Esophagus mucosa (tissue), 1 donor: ENCODE measurements around the gene HES3. TPM values are rescaled to one million over a fixed set of nuclear protein-coding genes. Genes with fewer than 3 reads are reported as not detected.

Source experiments
- ATAC-seq: fragments of 200-7000 bp; cut with Tn5 transposase; one replicate; pipeline ENCODE4 v1.9.1; 2020
- total RNA-seq: library from RNA; stranded (reverse); gene quantifications from one replicate; pipeline ENCODE4 v1.2.4, GENCODE V29; 2023
- donor health status: DM: yes; HTN: yes; CAD: no.

The HES3 gene
- total RNA-seq, 1 donor from 2014 or later: not detected

DNA sequence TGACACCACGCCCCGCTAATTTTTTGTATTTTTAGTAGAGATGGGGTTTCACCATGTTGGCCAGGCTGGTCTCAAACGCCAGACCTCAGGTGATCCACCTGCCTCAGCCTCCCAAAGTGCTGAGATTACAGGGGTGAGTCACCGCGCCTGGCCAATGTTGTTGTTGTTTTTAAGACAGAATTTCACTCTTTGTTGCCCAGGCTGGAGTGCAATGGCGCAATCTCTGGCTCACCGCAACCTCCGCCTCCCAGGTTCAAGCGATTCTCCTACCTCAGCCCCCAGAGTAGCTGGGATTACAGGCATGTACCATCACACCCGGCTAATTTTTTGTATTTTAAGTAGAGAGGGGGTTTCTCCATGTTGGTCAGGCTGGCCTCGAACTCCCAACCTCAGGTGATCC, 24.3 kb upstream of the HES3 start:
- ATAC-seq: peak; percentile 16

DNA sequence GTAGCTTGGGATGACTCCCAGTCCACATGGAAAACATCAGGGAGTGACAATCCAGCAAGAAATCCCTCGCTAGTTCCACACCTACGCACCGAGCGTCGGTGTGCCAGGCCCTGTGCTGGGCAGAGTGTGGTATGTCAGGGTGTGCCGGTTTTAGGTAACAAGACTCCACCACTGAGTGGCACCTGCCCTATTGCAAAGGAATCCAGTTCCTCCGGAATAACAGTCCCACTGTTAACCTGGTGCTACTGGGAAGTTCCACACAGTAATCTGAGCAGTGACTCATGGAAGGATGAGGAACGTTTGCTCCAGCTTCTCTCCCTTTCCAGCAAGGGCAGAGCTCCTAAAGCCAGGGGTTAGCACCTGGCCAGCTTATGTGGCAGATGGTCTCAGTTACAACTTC, 23.7 kb upstream of the HES3 start:
- ATAC-seq: peak; percentile 98

DNA sequence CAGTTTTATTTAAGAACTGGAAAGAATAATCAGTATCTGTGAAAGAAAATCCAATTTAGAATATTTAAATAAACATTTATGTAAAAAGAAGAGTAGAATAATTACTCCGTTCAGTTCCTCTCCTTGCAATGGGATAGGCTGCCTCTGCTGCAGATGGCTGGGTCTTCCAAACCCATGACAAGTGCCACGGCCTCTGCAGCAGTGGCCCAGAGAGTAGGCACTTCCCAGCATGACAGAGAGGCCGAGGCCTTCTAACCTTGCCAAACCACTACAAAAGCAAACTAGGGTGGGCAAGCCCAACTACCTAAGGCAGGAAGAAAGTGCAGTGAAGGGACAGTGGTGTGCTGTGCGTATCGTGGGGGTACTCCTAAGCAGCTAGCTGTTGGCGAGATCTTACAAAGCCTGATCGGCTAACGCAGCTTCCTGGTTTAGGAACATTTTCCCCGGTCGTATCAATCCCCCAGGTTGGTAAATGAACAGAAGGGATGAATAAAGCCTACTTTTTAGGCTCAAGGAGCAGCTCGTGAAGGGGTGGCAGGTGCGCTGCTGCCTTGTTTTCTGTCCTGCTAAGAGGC, 22.7 kb upstream of the HES3 start:
- no peak for ATAC-seq

DNA sequence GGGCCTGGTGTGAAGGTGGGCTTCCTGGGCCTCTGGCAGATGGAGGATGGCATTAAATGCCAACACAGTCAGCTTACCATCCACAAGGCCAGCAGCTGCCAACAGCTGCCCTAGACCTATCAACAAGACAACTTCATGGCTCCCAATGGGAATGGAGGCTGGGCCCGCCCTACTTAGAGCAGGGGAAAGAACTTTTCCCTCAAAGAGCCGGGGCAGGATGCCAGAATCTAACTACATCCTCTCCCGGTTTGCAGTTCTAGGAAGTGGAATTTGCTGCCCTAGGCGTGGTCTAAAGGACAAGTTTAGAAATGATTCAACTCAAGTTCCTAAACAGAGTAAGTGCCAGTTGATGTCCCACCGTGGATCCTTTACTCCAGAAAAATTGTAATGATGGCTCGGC, 21.3 kb upstream of the HES3 start:
- ATAC-seq: peak; percentile 19

DNA sequence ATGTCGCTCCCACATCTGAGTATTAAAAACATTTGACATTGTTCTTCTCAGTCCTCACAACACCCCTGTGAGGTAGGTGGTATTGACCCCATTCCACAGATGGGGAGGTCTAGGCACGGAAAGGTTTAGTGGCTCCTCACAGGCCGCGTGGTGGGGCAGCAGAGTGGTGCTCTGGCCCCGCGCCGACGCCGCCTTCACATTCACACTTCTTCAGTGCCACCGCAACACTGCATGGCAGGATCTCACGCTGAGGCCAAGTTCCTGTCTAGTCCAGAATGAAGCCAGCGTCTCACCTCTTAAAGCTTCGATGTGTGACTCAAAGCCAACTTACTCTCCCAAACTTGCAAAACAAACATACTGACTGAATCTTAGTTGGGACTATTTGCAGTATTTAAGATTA, 20.4 kb upstream of the HES3 start:
- no peak for ATAC-seq

DNA sequence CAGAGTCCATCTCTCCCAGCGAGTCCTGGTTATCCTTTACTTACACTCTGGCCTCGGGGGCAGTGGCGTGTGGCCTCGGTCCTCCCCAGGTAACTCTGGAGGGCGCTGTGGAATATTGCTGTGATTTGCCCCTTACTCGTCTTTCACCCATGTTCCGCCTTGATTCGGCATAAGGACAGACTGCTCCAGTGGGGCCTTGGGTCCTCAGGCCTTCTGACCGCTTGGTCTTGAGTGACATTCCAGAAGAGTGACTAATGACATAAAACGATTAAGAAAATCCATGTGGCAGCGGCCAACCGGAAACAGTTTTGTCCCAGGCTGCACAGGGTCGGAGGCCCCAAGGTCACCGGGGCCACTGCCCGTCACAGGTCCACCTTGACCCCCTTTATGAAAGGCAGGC, 19.3 kb upstream of the HES3 start:
- ATAC-seq: no peak

DNA sequence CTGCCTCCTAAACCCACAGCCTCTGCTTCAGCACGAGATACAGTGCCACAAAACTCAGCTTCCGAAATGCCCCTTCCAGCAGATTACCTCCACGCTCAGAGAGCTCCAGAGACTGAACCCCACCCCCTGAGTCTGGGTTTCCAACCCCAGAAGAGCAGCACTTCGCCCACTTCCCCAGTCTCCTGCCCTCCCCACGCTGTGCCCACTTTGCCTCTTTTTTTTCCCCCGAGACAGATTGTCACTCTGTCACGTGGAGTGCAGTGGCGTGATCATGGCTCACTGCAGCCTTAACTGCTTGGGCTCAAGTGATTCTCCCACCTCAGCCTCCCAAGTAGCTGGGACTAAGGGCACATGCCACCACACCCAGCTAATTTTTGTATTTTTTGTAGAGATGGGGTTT, 18.3 kb upstream of the HES3 start:
- no peak for ATAC-seq

DNA sequence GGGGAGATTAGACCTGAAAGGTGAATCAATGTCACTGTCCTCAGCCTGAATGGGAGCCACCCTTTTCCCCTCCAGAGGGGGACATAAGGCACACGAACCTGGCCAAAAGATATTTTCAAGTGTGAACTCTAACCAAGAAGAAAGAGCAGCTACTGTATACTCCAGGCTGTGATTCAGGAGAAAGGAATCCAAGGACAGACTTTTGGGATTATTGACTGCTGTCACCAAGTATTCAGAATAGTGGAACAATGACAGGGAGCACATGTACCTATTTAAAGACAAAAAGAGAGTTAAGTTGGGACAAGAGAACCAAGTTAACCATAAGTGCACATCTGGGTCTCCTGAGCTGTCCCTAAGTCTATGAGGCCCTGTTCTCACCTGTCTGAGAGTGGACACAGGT, 10.6 kb upstream of the HES3 start:
- ATAC-seq: no peak

DNA sequence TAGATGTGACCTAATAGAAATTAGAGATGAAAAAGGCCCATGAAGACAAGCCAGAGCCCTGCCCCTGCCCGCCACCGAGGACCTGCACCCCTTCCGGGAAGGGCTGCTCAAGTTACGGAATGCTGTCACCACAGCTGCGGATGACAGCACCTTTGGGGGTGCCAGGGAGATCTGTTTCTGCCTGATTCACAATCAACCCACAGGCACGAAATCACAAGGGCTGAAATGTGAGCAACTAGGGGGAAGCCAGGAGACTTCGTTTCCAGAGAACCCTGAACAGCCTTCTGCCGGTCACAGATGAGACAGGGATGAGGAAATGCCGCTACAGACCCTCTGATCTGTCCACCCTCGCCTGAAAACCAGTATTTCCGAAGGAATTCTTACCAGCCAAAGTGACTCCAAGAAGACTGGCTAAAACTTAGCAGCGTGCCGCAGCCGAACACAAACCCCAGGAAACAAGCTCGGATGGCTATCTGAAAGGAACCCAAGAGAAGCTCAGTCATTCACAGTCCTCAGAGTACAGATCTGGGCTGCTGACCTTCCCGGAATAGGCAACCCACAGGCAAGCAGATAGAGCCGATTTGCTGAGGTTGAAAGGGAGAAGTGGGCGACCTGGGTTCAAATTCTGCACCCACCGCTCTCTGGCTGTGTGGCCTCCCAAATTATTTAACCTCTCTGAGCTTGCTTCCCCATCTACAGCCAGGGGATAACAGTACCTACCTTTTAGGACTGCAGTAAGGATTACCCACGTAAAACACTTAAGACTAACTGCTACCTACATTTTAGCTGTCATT, 9.3 kb upstream of the HES3 start:
- peak; percentile 15 for ATAC-seq

DNA sequence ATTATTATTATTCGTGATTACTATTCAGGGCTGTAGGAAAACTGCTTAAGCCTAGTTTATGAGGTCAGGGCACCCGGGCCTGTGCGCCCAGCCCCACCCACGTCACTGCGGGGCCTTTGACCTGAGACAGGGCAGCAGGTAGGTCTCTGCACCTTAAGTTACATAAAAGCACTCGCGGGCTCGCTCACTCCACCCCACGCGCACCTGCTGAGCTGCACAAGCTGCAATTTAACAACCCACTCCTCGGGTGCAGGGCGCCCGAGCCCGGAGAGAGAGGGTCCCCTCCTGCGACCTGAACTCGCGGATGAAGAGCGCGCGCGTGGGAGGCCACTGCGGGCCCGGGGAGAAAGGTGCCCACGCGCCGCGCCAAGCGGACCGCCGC, 8.7 kb upstream of the HES3 start:
- ATAC-seq: peak; percentile 25

DNA sequence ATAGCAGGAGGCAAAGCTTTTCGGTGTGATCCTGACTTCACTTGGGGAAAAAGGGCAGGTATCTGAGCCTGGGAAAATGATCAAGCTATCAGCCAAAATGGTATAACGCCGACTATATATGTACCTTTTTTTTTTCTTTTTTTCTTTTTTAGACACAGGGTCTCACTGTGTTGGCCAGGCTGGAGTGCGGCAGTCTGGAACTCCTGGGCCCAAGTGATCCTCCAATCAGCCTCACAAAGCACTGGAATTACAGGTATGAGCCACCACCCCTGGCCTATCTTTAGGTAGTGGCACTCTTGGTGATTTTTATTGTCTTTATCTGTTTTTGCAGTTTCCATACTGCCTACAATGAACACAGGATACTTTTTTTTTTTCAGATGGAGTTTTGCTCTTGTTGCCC, 6.9 kb upstream of the HES3 start:
- no peak for ATAC-seq

DNA sequence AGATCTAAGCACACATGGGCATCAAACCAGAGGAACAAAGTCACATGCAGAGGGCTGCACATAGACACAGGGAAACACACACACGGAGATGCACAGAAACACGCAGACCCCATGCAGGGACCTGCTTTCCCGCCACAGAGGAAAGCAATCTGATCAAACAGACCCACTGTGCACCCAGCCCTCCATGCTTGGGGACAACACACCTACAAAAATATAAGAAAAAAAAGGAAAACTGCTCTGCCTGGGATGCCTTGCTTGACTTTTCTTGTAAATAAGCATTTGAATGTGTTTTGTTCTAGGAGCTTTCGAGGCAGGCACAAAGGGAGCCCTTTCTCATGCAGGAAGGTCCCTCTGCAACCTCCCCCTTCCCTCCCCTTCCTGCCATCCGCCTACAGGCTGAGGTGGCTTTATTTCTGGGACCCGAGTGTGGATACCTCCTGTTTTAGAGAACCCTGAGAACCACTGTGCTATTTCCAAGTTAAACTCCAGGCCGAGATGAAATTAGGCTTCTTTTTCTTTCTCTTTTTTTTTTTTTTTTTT, 4.7 kb upstream of the HES3 start:
- ATAC-seq: no peak

DNA sequence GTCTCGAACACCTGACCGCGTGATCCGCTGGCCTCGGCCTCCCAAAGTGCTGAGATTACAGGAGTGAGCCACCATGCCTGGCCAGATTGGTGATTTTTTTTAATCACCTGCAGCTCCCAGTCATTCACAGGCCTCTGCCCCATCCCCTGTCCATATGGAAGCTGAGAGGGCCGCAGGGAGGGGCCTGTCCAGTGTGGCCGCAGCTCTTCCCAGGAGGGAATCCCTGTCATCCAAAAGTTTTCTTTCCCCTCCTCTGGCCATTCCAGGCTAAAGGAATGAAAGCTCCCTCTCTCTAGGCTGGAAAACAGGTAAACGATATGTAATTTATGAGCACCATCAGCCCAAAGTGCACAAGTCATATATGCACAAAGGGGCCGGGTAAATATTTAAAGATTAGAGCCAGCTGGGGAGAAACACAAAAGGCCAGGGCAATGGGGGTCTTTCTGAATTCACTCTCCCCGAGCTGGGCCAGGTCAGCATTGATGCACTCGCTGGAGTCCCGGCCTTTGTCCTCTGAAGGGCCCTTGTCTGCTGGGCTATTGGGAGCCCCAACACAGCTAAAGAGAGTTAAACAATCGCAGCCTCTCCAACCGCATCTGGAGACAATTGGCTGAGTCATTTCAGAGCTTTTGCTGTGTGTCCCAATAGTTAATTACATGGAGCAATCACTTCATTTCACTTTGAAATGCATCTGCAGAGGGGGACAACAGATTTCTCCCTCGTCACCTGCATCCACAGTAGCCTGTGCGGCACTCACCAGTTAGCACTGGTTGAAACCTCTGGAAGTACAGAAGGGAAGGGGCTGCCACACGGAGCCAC, 3.8 kb upstream of the HES3 start:
- ATAC-seq: no peak

DNA sequence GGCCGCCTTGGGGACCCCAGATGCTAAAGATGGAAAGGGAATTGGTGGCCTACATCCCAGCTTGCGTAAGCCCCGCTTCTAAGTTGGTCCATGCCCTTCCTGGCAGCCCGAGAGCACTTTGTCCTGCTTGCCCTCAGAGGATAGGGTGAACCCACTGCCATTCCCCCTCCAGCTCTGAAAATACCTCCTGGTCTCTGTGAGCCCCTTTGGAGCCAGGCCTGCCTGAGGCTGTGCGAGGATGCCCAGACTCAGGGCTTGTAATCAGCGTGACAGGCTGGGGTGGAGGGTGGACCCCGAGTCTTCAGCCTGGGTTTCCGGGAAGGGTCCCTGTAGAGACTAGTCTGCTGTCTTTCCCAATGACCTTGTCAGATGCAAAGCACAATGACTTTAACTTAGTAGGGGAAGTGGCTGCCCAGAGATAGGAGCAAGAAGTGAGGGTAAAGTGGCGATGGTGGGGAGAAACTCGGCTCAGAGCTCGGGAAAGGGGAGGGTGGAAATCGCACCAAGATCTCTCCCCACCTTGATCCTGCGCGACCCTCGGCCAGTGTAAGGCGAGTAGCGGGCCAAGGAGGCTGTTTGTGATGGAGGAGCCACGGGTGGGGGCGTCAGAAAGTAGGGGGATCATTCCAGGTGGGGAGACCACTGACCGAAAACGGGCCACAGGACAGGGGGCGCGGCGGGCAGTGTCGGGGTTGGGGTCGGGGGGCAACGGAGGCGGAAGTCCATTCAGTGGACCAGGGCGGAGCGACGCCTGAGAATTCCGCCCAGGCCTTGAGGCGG, 2.7 kb upstream of the HES3 start:
- no peak for ATAC-seq

DNA sequence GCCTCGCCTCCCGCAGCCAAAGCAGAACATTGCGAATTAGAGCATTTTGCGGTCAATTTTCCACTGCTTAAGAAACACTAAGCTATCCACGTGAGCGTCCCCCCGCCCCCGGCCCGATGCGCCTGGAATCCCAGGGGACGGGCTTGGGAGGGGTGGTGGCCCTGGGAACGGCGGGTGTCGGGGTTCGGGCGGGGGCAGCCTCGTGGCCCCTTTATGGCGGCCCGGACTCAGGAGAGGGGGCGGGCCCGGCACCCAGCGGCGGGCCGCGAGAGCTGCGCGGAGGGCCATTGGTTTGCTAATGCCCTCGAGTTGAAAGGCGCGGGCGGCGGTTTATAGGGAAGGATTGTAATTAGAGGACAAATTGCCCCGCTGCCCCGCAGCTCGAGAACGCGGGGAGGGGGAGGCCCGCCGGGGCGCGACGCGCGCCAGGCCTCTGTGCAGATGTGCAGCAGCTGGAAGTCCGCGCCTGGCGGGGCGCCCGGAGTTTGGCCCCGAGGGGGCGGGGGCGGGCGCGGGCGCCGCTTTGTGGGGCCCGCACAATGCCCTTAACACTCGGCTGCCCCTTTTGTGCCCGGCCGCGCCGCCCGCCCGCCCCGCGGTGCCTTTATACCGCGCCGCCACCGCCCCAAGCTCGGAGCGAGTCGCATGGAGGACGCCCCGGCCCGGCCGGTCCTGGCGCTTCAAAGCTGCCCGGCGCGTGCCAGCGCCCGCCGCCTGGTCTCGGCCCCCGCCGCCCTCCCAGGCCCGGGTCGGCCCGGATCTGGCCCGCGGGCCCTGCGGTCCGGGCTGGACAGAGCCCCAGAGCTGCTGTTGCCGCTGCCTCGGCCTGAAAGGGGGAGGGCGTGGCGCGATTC, 1.9 kb upstream of the HES3 start:
- ATAC-seq: no peak

DNA sequence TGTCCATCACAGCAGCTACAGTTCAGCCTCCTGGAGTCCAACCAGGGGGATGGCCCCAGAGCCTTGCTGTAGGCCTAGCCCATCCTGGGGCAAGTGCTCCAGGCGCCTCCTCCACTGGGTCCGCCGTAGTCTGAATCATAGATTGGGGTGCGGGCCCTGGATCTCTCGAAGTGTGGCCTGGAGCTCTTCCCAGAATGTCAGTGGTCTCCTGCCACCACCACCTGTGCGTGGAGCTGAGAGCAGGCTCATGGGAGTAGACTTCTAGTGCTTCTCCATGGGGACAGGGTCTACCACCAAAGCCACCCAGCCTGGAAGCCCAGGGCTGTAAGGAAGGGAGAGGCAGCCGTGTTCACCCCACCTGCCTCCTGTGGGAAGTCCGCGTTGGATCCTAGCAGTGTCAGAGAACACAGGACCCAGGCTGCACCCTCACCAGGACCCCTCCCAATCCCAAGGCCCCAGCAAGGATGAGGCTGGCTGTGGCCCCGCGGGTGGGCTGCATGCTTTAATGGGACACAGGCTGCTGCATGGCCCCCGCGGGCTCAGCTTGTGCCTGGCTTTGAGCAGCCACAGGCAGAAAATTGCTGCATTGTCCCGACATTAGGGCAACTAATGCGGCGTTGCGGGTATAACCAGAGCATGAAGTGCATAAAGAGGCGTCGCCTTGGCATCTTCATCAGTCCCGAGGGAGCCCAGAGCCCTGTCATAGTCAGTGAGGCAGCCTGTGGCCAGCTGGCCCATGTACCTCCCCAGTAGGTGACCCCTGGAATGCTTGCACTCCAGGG, 735 bp upstream of the HES3 start:
- ATAC-seq: no peak

DNA sequence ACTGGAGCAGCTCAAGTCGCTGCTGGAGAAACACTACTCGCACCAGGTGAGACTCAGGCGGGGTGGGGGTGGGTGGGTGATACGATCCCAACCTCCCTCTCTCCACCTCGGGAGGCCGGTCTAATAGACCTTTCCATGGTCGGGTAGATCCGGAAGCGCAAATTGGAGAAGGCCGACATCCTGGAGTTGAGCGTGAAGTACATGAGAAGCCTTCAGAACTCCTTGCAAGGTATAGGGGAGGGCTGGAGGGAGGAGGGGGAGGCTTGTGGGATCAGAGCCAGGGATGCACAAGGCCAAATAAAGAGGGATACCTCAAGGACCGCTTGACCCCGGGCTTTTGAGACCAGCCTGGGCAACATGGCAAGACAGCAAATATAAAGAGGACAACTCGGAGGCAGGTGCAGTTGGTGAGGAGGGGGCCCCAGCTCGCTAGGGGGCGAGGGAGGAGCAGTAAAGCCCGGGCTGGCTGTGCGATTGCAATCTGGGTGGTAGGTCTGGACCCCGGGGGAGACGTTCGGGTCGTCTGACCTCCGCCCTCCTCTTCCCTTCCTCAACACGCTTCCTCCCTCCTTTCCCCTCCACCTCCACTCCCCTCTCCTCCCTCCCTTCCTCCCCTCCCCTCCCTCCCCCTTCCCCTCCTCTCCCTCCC, 546 bp downstream of the HES3 start:
- no peak for ATAC-seq

DNA sequence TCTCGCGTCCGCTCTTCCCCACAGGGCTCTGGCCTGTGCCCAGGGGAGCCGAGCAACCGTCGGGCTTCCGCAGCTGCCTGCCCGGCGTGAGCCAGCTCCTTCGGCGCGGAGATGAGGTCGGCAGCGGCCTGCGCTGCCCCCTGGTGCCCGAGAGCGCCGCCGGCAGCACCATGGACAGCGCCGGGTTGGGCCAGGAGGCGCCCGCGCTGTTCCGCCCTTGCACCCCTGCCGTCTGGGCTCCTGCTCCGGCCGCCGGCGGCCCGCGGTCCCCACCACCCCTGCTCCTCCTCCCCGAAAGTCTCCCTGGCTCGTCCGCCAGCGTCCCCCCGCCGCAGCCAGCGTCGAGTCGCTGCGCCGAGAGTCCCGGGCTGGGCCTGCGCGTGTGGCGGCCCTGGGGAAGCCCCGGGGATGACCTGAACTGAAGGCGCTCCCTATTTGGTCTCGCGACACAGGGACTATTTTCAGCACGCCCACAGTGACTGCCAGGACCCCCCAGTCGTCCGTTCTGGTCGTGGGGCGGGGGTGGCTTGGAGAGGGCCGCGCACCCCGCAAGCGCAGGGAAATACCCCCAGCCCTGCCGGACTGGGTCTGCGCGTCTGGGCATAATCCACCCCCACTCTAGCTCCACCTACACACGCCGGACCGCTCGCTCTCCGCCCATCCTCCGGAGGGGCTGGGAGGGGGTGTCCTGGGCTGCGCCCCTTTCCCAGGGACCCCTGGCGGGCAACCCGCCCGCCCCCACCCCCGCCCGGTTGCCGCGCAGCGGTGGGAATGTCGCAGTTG, 1.3 kb downstream of the HES3 start:
- peak; percentile 82 for ATAC-seq

DNA sequence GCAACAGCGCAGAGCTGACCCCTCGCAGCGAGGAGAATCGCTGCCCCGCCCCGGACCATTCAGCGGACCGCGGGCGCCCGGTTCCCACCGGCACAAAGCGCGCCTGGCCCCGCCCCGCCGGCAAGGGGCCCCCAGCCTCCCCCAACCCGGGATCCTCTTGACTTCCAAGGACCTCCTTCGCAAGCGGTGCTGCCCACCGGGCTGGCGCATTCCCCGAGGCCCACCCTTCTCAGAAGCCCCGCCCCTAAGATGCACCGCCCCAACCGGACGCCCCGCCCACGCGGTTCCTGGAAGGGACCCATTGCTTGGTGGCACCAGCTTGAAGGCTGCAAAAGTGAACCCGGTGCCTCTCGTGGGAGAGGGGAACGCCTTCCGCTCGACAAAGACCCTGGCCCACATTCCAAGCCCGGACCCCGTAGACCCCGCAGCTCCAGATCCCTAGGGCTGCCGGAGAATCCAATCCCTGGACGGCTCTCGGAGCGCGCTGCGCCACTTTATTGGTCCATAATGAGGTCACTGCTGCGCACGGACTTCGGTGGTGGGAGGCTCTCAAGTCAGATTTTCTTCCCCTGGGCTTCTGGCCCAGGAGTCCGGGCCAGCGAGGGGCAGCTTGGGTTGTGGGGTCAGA, 2.0 kb downstream of the HES3 start:
- ATAC-seq: peak; percentile 1
